GM12878 (cell line): ENCODE results near the gene PRR5L. TPM values are rescaled to one million over a fixed set of nuclear protein-coding genes. Genes with fewer than 3 reads are reported as not detected.
"Not testable (repeated sequence)": the region's sequence is repeated elsewhere in the genome, so short reads cannot be mapped to it uniquely, and the experiment has no call there.

Experiments used
- ATAC-seq: fragments of 200-7000 bp; cut with Tn5 transposase; 3 replicates; pipeline ENCODE4 v1.9.1; 2020; ENCODE audit warnings: mild to moderate bottlenecking, moderate library complexity
- BruUV-seq: library from RNA; stranded (reverse); fragments of 400-500 nt; replicated peaks from 2 replicates; lab custom pipeline; 2021; lab: Mats Ljungman, UMichigan
- CTCF ChIA-PET: fragments of 300-600 bp; sonication (Branson Sonifier 250); formaldehyde crosslinking; extraction: SDS; loops from one replicate; lab custom pipeline; 2021; ENCODE audit warnings: inconsistent platforms; lab: Yijun Ruan, JAX
- POLR2A ChIA-PET: fragments of 350-600 bp; formaldehyde crosslinking; extraction: SDS; loops from one replicate; lab custom pipeline; 2021; ENCODE audit warnings: inconsistent platforms; lab: Charles Lee
- RAD21 ChIA-PET: fragments of 300-600 bp; sonication (Branson Sonifier 250); formaldehyde crosslinking; loops from one replicate; lab custom pipeline; 2023; ENCODE audit warnings: antibody characterized with exemption; ENCODE audit not compliant: unreplicated experiment; lab: Charles Lee
- SMC1A ChIA-PET: fragments of 300-600 bp; sonication (Branson Sonifier 250); formaldehyde crosslinking; loops from one replicate; lab custom pipeline; 2023; ENCODE audit not compliant: unreplicated experiment, uncharacterized antibody; lab: Charles Lee
- DNase-seq: peaks from one replicate; pipeline ENCODE4 v3.0.0-alpha.2; 2011; ENCODE audit warnings: low read depth, low spot score
- FAIRE-seq: peaks from 3 replicates; lab custom pipeline; 2011; peaks lifted over from hg19 to GRCh38; lab: Jason Lieb, UNC
- H2AFZ ChIP-seq: 2 replicates; pipeline ENCODE4 v1.6.0; 2011; ENCODE audit warnings: low read depth, low read length, control low read depth; ENCODE audit not compliant: control insufficient read depth
- H3K27ac ChIP-seq: 2 replicates; pipeline ENCODE4 v1.5.1; 2011; ENCODE audit warnings: control low read depth; ENCODE audit not compliant: control insufficient read depth, insufficient read depth
- H3K27me3 ChIP-seq, 2 experiments: replicated peaks in 1 of 2; 2 replicates each; pipeline versions ENCODE4 v1.6.0 to v1.6.1; 2011; ENCODE audit warnings: low read length in 1 of 2; ENCODE audit not compliant: control insufficient read depth in 2 of 2, insufficient read depth in 2 of 2
- H3K36me3 ChIP-seq, 2 experiments: 2 replicates each; pipeline ENCODE4 v1.5.1; 2011; ENCODE audit warnings: low read length in 1 of 2; ENCODE audit not compliant: control insufficient read depth in 2 of 2, insufficient read depth in 2 of 2
- H3K4me1 ChIP-seq: 2 replicates; pipeline ENCODE4 v1.6.1; 2011; ENCODE audit warnings: mild to moderate bottlenecking, low read length, moderate library complexity, mixed read lengths; ENCODE audit not compliant: control insufficient read depth, insufficient read depth
- H3K4me2 ChIP-seq: 2 replicates; pipeline ENCODE4 v1.6.0; 2011; ENCODE audit warnings: control low read depth; ENCODE audit not compliant: control insufficient read depth, insufficient read depth
- H3K4me3 ChIP-seq: fragments of 200-600 bp; sonication (generic); 2 replicates; pipeline ENCODE4 v1.5.1; 2016
- H3K79me2 ChIP-seq: 2 replicates; pipeline ENCODE4 v1.6.0; 2011; ENCODE audit warnings: low read length; ENCODE audit not compliant: control insufficient read depth, insufficient read depth
- H3K9ac ChIP-seq: 2 replicates; pipeline ENCODE4 v1.8.0; 2011; ENCODE audit warnings: low read length, control low read depth, mixed read lengths; ENCODE audit not compliant: control insufficient read depth, insufficient read depth
- H3K9me3 ChIP-seq: replicated peaks from 3 replicates; pipeline ENCODE4 v1.5.1; 2011; ENCODE audit warnings: mild to moderate bottlenecking, low read length; ENCODE audit not compliant: control insufficient read depth, insufficient read depth
- H4K20me1 ChIP-seq: 2 replicates; pipeline ENCODE4 v1.6.0; 2011; ENCODE audit not compliant: control insufficient read depth, insufficient read depth
- DPF2 ChIP-seq: fragments of 450-650 bp; IDR thresholded peaks from 2 replicates; pipeline ENCODE4 v1.6.1; 2017; ENCODE audit warnings: mild to moderate bottlenecking
- HDAC2 ChIP-seq: fragments of 200-600 bp; sonication (generic); IDR thresholded peaks from 2 replicates; pipeline ENCODE4 v1.6.1; 2017
- IKZF1 ChIP-seq: fragments of 450-650 bp; conservative IDR thresholded peaks from 2 replicates; pipeline ENCODE4 v1.6.1; 2017; ENCODE audit warnings: antibody characterized with exemption, mild to moderate bottlenecking
- IKZF2 ChIP-seq, 2 experiments: fragments of 450-650 bp; IDR thresholded peaks; 2 replicates each; pipeline ENCODE4 v1.6.1; 2017; ENCODE audit warnings: mild to moderate bottlenecking in 2 of 2, moderate library complexity in 2 of 2
- JUNB ChIP-seq: IDR thresholded peaks from 2 replicates; pipeline ENCODE4 v1.6.1; 2016; ENCODE audit warnings: antibody characterized with exemption, mild to moderate bottlenecking
- KAT2A ChIP-seq: conservative IDR thresholded peaks from 2 replicates; pipeline ENCODE4 v1.6.1; 2011; ENCODE audit warnings: low read depth, low read length; ENCODE audit not compliant: control insufficient read depth
- NFIC ChIP-seq: IDR thresholded peaks from 2 replicates; pipeline ENCODE4 v1.6.1; 2012; ENCODE audit warnings: low read depth, mild to moderate bottlenecking, inconsistent platforms, low read length, moderate library complexity
- NFXL1 ChIP-seq: fragments of 450-650 bp; IDR thresholded peaks from 2 replicates; pipeline ENCODE4 v1.6.1; 2017; ENCODE audit warnings: antibody characterized with exemption, mild to moderate bottlenecking, borderline replicate concordance
- PAX5 ChIP-seq: IDR thresholded peaks from 2 replicates; pipeline ENCODE4 v1.6.1; 2011; ENCODE audit warnings: low read depth, low read length, borderline replicate concordance
- SKIL ChIP-seq: fragments of 450-650 bp; IDR thresholded peaks from 2 replicates; pipeline ENCODE4 v1.6.1; 2017; ENCODE audit warnings: mild to moderate bottlenecking, low read depth, inconsistent platforms; ENCODE audit not compliant: poor library complexity, severe bottlenecking
- SP1 ChIP-seq: IDR thresholded peaks from one replicate; pipeline ENCODE4 v1.6.1; 2011; ENCODE audit warnings: low read depth, low read length
- STAT3 ChIP-seq: IDR thresholded peaks from 2 replicates; pipeline ENCODE4 v1.6.1; 2011; ENCODE audit warnings: low read depth, low read length, improper control_type of control experiment
- ZNF24 ChIP-seq: fragments of 450-650 bp; IDR thresholded peaks from 2 replicates; pipeline ENCODE4 v1.6.1; 2017; ENCODE audit warnings: antibody characterized with exemption, mild to moderate bottlenecking
- WGBS: methylation state at CpG from one replicate; pipeline ENCODE4 v1.1.6; 2016; ENCODE audit warnings: low lambda C conversion rate; ENCODE audit not compliant: insufficient replicate concordance, insufficient coverage; ENCODE audit errors: missing lambda C conversion rate; 5-methylcytosine and 5-hydroxymethylcytosine counted together
- in situ Hi-C: fragments of 300-500 bp; cut with MboI; formaldehyde crosslinking; loops from 9 replicates; pipeline ENCODE4 v1.14.3; 2018; ENCODE audit warnings: mixed read lengths
- intact Hi-C: fragments of 100-400 bp; cut with micrococcal nuclease; formaldehyde crosslinking; loops from one replicate; pipeline ENCODE4 v1.14.2; 2022; ENCODE audit not compliant: unreplicated experiment
- polyA plus RNA-seq, 11 experiments: library from polyadenylated mRNA; depleted of rRNA in 4 of 11; unstranded in 6 of 11; stranded (reverse) in 5 of 11; fragments of >200 nt; fragmentation: Nextera tagmentation in 4 of 11; fragmentation: Illumina TruSeq in 1 of 11; extraction: Ambion mirVana in 4 of 11; extraction: Trizol in 1 of 11; gene quantifications; 1 replicate in 1 of 11; 2 replicates in 10 of 11; pipeline versions ENCODE4 v1.2.1 to v1.2.3, GENCODE V29; 2011 to 2016; ENCODE audit warnings: inconsistent platforms in 2 of 11, missing spikeins in 2 of 11, low read depth in 1 of 11
- total RNA-seq, 4 experiments: library from RNA; depleted of rRNA in 3 of 4; stranded (reverse); fragments of >200 nt in 3 of 4; fragmentation: Illumina TruSeq in 1 of 4; extraction: Trizol in 1 of 4; gene quantifications; 2 replicates each; pipeline versions ENCODE4 v1.2.1 to v1.2.3, GENCODE V29; 2013 to 2021

PRR5L gene
- total and polyA plus RNA-seq, 10 of the 15 experiments (the other 5 are each of a cell fraction or from before 2014, with no cell fraction given): 0.11 to 4.2 (median 0.67) TPM; not detected in 1

GRCh38 chr11:36325403-36325802 is 29.3 kb downstream of the PRR5L start:
- FAIRE-seq, DNase-seq, POLR2A ChIA-PET, BruUV-seq, H3K36me3 ChIP-seq, ATAC-seq, H3K79me2 ChIP-seq, H4K20me1 ChIP-seq, intact Hi-C loops, in situ Hi-C loops, H2AFZ ChIP-seq, H3K4me3 ChIP-seq, H3K4me1 ChIP-seq, H3K27ac ChIP-seq, H3K9me3 ChIP-seq, H3K9ac ChIP-seq, H3K27me3 ChIP-seq, H3K4me2 ChIP-seq: not testable (repeated sequence)
- CTCF ChIA-PET: interaction anchor here (1.0 to 1.7 kb wide), 3 partner anchors 8 to 153 kb away, joined by 3 to 4 read pairs (median 3); no protein-coding TSS in a partner anchor
- RAD21 ChIA-PET: interaction anchor here (0.5 to 0.8 kb wide), 2 partner anchors 154 to 162 kb away, joined by 3 to 4 read pairs; no protein-coding TSS in a partner anchor
- SMC1A ChIA-PET: interaction anchor here (0.8 to 1.5 kb wide), 4 partner anchors 9 to 168 kb away, joined by 3 to 4 read pairs (median 3); no protein-coding TSS in a partner anchor
- 45% methylated on average over 5 of the region's 5 CpGs for WGBS

- H3K4me3 ChIP-seq: no peak overlapping the region
- H3K27me3 ChIP-seq: no peaks in the 10 kb centered on the region; a peak in 1 of 4 replicates
- intact Hi-C loops: no loop called here
- TF ChIP-seq SP1 (no peak), HDAC2 (no peak), IKZF1 (peak; percentile 68), STAT3 (no peak), IKZF2 (IDR thresholded peaks at IDR 0.05) (peak; percentile 68 to 77), KAT2A (no peak), ZNF24 (0 out of 2 replicates have a peak, but pooled peaks have one; percentile 11), NFXL1 (no peak), DPF2 (peak; percentile 36; the same call in 1 of the 2 replicates), NFIC (0 out of 2 replicates have a peak, but pooled peaks have one; percentile 17), PAX5 (no peak), SKIL (peak; percentile 21), JUNB (no peak)
These were observed 30.7 kb downstream of the PRR5L start for GRCh38 chr11:36326524-36327419.

More at GRCh38 chr11:36326524-36327419, 30.7 kb downstream of the PRR5L start:
- RAD21 ChIA-PET: interaction anchor here (0.7 to 1.3 kb wide), 3 partner anchors 12 to 166 kb away, joined by 3 read pairs; no protein-coding TSS in a partner anchor
- WGBS: 5% methylated on average over 3 of the region's 3 CpGs
- Histone ChIP-seq H3K9me3 (no peaks in the 10 kb centered on the region), H3K9ac (no peak overlapping the region), H4K20me1 (no peaks in the 10 kb centered on the region), H3K4me2 (peak overlapping the region; percentile 57), H3K4me1 (0 out of 2 replicates have a peak, but pooled peaks cover 7% of the 10 kb centered on the region), H2AFZ (no peak overlapping the region), H3K27ac (no peak overlapping the region), H3K36me3 (no peaks in the 10 kb centered on the region), H3K79me2 (no peaks in the 10 kb centered on the region)
- SMC1A ChIA-PET: interaction anchor here (0.7 to 1.6 kb wide), 6 partner anchors 8 to 27 kb away, joined by 3 to 4 read pairs (median 3); no protein-coding TSS in a partner anchor
- POLR2A ChIA-PET: no interaction called here
- CTCF ChIA-PET: interaction anchor here (0.7 to 1.5 kb wide), 2 partner anchors 10 to 152 kb away, joined by 3 to 4 read pairs; no protein-coding TSS in a partner anchor
- in situ Hi-C loops: no loop called here
- no peak for DNase-seq
- peak; percentile 57 for FAIRE-seq
- ATAC-seq: peak; percentile 93
- BruUV-seq: no TSS peak
